BE2C (cell line): Measurements from ENCODE around the gene TGIF1.

Experiments
- DNase-seq: peaks from one replicate; pipeline ENCODE4 v3.0.0-alpha.2; 2020
- H3K27me3 ChIP-seq: fragments of 250-450 bp; sonication (Bioruptor Pico); 2 replicates; pipeline ENCODE4 v1.5.1; 2020; ENCODE audit warnings: mild to moderate bottlenecking
- H3K36me3 ChIP-seq: fragments of 250-450 bp; sonication (Bioruptor Pico); 2 replicates; pipeline ENCODE4 v1.5.1; 2020; ENCODE audit warnings: mild to moderate bottlenecking
- H3K4me1 ChIP-seq: fragments of 250-450 bp; sonication (Bioruptor Pico); 2 replicates; pipeline ENCODE4 v1.5.1; 2020
- H3K4me3 ChIP-seq: 2 replicates; pipeline ENCODE4 v1.5.1; 2011; ENCODE audit warnings: low read depth, low read length
- H3K9me3 ChIP-seq: fragments of 250-450 bp; sonication (Bioruptor Pico); 2 replicates; pipeline ENCODE4 v1.5.1; 2020
- TF ChIP-seq, protein P1 (sequence below): IDR thresholded peaks from 2 replicates; pipeline ENCODE4 v1.5.1; 2012; ENCODE audit warnings: mild to moderate bottlenecking, low read depth, low read length

The TGIF1 gene

DNA sequence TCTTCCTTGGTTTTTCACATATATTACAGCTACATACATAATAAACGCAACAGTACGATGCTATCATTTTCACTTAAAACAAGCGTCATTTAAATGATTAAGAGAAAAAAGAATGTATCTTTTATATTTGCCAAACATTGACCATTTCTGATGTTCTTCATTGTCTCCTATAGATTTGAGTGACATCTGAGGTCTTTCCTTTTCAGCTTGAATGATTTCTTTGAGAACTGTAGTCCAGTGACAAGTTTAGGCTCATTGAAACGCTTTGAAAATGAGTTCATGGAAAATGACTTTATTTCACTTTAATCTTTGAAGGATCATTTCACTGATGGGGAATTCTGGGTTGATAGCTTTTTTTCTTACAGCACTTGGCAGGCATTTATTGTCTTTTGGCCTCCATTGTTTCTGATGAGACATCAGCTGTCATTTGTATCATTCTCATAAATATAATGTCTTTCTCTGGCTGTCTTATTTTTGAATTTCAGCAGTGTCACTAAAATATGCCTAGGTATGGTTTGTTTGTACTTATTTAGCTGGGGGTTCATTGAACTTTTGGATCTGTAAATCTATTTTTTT, 10.9 kb downstream of the TGIF1 start:
- Histone ChIP-seq H3K4me3 (no peak overlapping the region), H3K9me3 (no peaks in the 10 kb centered on the region), H3K4me1 (no peaks in the 10 kb centered on the region), H3K36me3 (no peaks in the 10 kb centered on the region), H3K27me3 (no peaks in the 10 kb centered on the region)
- DNase-seq = no peak
- TF ChIP-seq, protein P1, sequence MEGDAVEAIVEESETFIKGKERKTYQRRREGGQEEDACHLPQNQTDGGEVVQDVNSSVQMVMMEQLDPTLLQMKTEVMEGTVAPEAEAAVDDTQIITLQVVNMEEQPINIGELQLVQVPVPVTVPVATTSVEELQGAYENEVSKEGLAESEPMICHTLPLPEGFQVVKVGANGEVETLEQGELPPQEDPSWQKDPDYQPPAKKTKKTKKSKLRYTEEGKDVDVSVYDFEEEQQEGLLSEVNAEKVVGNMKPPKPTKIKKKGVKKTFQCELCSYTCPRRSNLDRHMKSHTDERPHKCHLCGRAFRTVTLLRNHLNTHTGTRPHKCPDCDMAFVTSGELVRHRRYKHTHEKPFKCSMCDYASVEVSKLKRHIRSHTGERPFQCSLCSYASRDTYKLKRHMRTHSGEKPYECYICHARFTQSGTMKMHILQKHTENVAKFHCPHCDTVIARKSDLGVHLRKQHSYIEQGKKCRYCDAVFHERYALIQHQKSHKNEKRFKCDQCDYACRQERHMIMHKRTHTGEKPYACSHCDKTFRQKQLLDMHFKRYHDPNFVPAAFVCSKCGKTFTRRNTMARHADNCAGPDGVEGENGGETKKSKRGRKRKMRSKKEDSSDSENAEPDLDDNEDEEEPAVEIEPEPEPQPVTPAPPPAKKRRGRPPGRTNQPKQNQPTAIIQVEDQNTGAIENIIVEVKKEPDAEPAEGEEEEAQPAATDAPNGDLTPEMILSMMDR = no peak

DNA sequence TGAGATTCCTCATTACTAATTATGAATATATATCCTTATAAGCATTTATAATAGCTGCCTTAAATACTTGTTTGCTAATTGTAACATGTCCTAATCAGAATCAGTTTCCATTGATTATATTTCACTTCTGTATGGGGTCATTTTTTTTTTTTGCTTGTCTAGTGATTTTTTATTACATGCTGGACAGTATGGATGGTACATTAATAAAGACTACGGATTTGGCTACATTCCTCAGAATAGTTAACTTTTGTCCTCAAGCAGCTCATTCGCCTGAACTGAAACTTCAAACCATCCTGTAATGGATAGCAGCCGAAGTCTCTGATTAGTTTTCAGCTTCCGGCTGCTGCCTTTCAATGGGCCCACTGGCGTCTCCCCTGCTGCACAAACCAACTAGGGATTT, 11.7 kb downstream of the TGIF1 start:
- Histone ChIP-seq H3K9me3 (no peaks in the 10 kb centered on the region), H3K4me1 (no peaks in the 10 kb centered on the region), H3K36me3 (no peaks in the 10 kb centered on the region), H3K4me3 (no peak overlapping the region), H3K27me3 (no peaks in the 10 kb centered on the region)
- TF ChIP-seq, protein P1 = no peak
- DNase-seq = no peak

DNA sequence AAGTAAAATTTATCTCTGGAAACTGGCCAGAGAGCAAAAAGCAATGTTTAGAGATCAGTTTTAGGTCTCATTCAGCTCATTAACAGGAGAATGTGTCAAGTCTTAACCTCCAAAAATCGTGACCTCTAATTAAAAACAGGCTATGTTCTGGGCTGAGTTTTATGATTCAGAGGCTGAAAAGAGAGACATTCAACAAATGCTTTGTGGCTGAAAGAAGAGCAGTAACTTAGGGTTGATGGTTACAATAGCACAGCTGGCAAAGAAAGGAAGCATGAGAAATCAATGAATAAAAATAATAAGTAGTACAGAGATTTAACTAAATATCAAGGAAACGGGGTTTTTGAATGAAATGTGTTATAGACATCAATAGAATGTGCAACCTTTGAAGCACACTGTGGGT, 13.1 kb downstream of the TGIF1 start:
- DNase-seq = no peak
- Histone ChIP-seq H3K27me3 (no peaks in the 10 kb centered on the region), H3K9me3 (no peaks in the 10 kb centered on the region), H3K36me3 (no peaks in the 10 kb centered on the region), H3K4me3 (no peak overlapping the region), H3K4me1 (no peaks in the 10 kb centered on the region)
- TF ChIP-seq, protein P1 = no peak

DNA sequence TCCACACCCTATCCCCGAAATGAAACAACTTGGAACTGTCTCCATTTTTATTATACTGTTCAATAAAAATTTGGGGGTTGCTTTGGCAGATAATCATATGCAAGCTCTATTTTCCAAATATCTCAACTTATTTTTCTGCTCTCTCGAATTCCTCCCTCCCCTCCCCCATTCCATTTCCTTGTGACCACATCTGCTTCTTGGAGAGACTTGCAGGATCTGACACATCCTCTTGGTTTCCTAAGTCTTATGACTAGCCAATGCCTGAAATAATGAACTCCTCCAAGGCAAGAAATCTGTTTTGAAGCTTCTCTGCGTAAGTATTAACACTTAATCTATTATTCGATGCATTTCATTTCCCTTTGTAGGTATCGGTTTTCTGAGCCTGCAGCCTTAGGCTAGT, 16.1 kb downstream of the TGIF1 start:
- Histone ChIP-seq H3K4me1 (no peaks in the 10 kb centered on the region), H3K27me3 (no peaks in the 10 kb centered on the region), H3K36me3 (no peaks in the 10 kb centered on the region), H3K4me3 (no peak overlapping the region), H3K9me3 (no peaks in the 10 kb centered on the region)
- TF ChIP-seq, protein P1 = no peak
- DNase-seq = no peak

DNA sequence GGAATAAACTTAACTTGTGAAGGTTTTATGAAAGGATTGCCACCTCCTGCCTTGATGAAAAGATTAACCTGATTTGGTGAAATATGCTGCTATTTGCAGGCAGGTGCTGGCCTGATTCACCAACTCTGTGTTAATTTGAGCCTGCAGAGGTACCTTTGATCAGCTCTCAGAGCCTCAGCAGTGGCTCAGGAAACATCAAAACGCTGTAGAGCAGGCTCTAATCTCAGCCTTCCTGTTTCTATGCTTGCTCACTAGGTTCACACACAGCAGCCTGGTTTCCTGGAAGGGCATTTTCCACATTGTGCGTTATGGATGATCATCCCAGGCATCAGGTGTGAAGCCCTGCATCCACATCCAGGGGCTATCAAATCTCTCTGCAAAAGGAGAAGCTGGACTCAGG, 16.9 kb downstream of the TGIF1 start:
- Histone ChIP-seq H3K36me3 (no peaks in the 10 kb centered on the region), H3K27me3 (no peaks in the 10 kb centered on the region), H3K4me1 (no peaks in the 10 kb centered on the region), H3K4me3 (no peak overlapping the region), H3K9me3 (no peaks in the 10 kb centered on the region)
- TF ChIP-seq, protein P1 = no peak
- no peak for DNase-seq

DNA sequence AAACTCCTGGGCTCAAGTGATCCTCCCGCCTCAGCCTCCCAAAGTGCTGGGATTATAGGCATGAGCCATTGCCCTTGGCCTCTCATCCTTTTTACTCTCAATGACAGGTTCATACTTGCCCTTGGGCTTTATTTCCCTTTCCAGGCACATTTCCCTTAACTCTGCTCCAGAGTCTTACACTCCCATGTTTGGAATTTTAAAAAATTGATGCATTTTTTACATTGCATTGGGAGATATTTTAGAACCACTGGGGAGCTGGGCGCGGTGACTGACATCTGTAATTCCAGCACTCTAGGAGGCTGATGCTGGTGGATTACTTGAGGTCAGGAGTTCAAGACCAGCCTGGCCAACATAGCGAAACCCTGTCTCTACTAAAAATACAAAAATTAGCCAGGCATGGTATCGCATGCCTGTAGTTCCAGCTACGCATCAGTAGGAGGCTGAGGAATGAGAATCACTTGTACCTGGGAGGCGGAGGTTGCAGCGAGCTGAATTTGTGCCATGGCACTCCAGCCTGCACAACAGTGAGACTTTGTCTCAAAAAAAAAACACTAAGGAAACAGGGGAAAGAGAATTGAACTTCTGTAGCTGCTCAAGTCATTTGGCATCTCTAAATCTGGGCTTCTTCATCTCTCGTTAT, 18.2 kb downstream of the TGIF1 start:
- TF ChIP-seq, protein P1 = no peak
- Histone ChIP-seq H3K36me3 (no peaks in the 10 kb centered on the region), H3K4me1 (no peaks in the 10 kb centered on the region), H3K9me3 (no peaks in the 10 kb centered on the region), H3K27me3 (no peaks in the 10 kb centered on the region), H3K4me3 (no peak overlapping the region)
- DNase-seq = no peak
